Endodermal cell (in vitro differentiated cells): ENCODE data around the gene EEPD1. TPM values are rescaled to one million over a fixed set of nuclear protein-coding genes. Genes with fewer than 3 reads are reported as not detected.
"Not testable (repeated sequence)": the region's sequence is repeated elsewhere in the genome, so short reads cannot be mapped to it uniquely, and the experiment has no call there.

Experiments
- DNase-seq: peaks from one replicate; pipeline ENCODE4 v3.0.0-alpha.2; 2017
- H3K27ac ChIP-seq: 2 replicates; pipeline ENCODE4 v1.5.1; 2013; ENCODE audit warnings: mild to moderate bottlenecking, low read depth, low read length, moderate library complexity
- H3K27me3 ChIP-seq: 2 replicates; pipeline ENCODE4 v1.6.1; 2013; ENCODE audit warnings: mild to moderate bottlenecking, low read length, moderate library complexity; ENCODE audit not compliant: insufficient read depth, control insufficient read depth, poor library complexity, severe bottlenecking
- H3K36me3 ChIP-seq: 2 replicates; pipeline ENCODE4 v1.7.0; 2013; ENCODE audit warnings: mild to moderate bottlenecking, low read length, moderate library complexity; ENCODE audit not compliant: control insufficient read depth, insufficient read depth
- H3K4me1 ChIP-seq: one replicate; pipeline ENCODE4 v1.7.0; 2013; ENCODE audit warnings: low read length; ENCODE audit not compliant: control insufficient read depth, insufficient read depth
- H3K4me3 ChIP-seq: 2 replicates; pipeline ENCODE4 v1.5.1; 2013; ENCODE audit warnings: mild to moderate bottlenecking, low read length, moderate library complexity
- H3K9ac ChIP-seq: 2 replicates; pipeline ENCODE4 v1.6.1; 2013; ENCODE audit warnings: mild to moderate bottlenecking, low read length, moderate library complexity; ENCODE audit not compliant: poor library complexity, severe bottlenecking; ENCODE audit errors: extremely low read depth
- H3K9me3 ChIP-seq: 2 replicates; pipeline ENCODE4 v1.6.1; 2013; ENCODE audit warnings: mild to moderate bottlenecking, low read length, moderate library complexity; ENCODE audit not compliant: control insufficient read depth
- H3K27ac Mint-ChIP-seq: 2 replicates; pipeline ENCODE4 v1.8.0; 2020; ENCODE audit warnings: mixed read lengths
- H3K27me3 Mint-ChIP-seq: 2 replicates; pipeline ENCODE4 v1.8.0; 2021; ENCODE audit warnings: mild to moderate bottlenecking, mixed read lengths; ENCODE audit not compliant: insufficient read depth
- H3K36me3 Mint-ChIP-seq: 2 replicates; pipeline ENCODE4 v1.8.0; 2020; ENCODE audit warnings: low read depth, mixed read lengths
- H3K4me1 Mint-ChIP-seq: 2 replicates; pipeline ENCODE4 v1.8.0; 2020; ENCODE audit warnings: mixed read lengths
- H3K4me3 Mint-ChIP-seq: 2 replicates; pipeline ENCODE4 v1.8.0; 2020; ENCODE audit warnings: mild to moderate bottlenecking, moderate library complexity, mixed read lengths
- H3K9me3 Mint-ChIP-seq: 2 replicates; pipeline ENCODE4 v1.8.0; 2020; ENCODE audit warnings: mild to moderate bottlenecking, mixed read lengths
- WGBS, 2 experiments: methylation state at CpG; one replicate each; pipeline versions ENCODE4 v1.1.5 to v1.1.7; 2013; ENCODE audit warnings: missing lambda C conversion rate in 2 of 2, mixed read lengths in 1 of 2; ENCODE audit not compliant: insufficient coverage in 1 of 2, insufficient read length in 1 of 2; 5-methylcytosine and 5-hydroxymethylcytosine counted together
- total RNA-seq, 2 donors: library from RNA; stranded (reverse); fragmentation: NEBNext Ultra II Directional in 1 of 2; extraction: Animal tissue kit (Norgen Biotek cat#: 25700) in 1 of 2; gene quantifications; 2 replicates in 1 of 2; 3 replicates in 1 of 2; pipeline ENCODE4 v1.2.1, GENCODE V29; 2021
- TF ChIP-seq, protein P1 (sequence below): fragments of 200-600 bp; sonication (generic); conservative IDR thresholded peaks from 2 replicates; pipeline ENCODE4 v1.5.0; 2021; ENCODE audit warnings: antibody characterized with exemption, mild to moderate bottlenecking

The EEPD1 gene
- total RNA-seq, 2 donors from 2014 or later = 9.7 to 11.4 TPM

DNA sequence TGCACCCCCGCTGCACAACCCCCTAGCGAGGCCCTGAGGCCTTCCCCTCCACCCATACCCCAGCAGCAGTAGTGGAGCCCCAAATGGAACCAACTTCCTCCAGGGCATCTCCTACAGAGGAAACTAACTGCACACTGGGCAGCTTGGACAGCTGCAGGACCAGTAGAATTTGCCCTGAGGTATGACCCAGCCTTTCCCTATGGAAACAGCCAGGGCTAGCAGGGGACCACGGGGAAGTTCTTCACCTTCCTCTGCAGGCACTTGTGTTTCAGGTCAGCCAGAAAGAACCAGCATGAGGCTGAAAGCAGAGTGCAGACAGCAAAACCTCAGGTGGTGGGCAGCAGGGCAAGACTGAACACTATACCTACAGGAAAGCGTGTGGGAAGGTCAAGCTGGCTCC is 5.7 kb upstream of the EEPD1 start:
- Mint-ChIP-seq H3K27ac (no peak overlapping the region), H3K36me3 (no peaks in the 10 kb centered on the region), H3K27me3 (peaks cover 2% of the 10 kb centered on the region), H3K4me3 (no peak overlapping the region), H3K4me1 (peaks cover 6% of the 10 kb centered on the region), H3K9me3 (peaks cover 4% of the 10 kb centered on the region)
- no peak for DNase-seq
- Histone ChIP-seq H3K9ac (no peak overlapping the region), H3K27ac (no peak overlapping the region), H3K4me1 (no peaks in the 10 kb centered on the region), H3K4me3 (no peak overlapping the region), H3K27me3 (no peaks in the 10 kb centered on the region), H3K9me3 (peaks cover 5% of the 10 kb centered on the region), H3K36me3 (no peaks in the 10 kb centered on the region)
- TF ChIP-seq, protein P1, sequence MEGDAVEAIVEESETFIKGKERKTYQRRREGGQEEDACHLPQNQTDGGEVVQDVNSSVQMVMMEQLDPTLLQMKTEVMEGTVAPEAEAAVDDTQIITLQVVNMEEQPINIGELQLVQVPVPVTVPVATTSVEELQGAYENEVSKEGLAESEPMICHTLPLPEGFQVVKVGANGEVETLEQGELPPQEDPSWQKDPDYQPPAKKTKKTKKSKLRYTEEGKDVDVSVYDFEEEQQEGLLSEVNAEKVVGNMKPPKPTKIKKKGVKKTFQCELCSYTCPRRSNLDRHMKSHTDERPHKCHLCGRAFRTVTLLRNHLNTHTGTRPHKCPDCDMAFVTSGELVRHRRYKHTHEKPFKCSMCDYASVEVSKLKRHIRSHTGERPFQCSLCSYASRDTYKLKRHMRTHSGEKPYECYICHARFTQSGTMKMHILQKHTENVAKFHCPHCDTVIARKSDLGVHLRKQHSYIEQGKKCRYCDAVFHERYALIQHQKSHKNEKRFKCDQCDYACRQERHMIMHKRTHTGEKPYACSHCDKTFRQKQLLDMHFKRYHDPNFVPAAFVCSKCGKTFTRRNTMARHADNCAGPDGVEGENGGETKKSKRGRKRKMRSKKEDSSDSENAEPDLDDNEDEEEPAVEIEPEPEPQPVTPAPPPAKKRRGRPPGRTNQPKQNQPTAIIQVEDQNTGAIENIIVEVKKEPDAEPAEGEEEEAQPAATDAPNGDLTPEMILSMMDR = no peak
- 90 to 91% methylated on average over 3 to 4 of the region's 4 CpGs for WGBS, 2 experiments

DNA sequence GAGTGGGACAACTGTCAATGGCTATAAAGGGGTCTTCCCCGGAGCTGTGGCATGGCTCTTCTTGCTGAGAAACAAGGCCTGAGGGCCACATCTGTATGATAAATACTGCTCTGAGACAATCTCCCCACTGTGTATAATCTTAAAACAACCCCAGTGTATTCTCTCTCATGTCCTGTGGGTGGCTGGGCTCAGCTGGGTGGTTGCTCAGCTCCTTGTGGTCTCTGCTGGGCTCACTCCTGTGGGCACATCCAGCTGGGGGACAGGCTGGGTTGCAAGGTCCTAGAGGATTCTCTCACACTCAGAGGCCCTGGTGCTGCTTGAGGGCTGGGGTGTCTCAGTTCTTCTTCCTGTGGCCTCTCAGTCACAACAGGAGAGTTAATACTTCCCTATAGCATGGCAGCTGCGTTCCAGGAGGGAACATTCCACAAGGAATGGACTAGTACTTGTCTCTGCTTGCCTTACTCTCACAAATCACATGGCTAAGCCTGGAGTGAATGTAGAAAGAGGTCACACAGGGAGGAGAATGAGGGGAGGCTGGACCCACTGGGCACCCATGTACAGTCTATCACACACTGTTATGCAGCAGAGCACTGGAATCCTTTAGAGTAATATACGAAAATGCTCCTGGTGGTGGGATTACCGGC is 4.5 kb upstream of the EEPD1 start:
- no peak overlapping the region for H3K4me3 ChIP-seq
- no peaks in the 10 kb centered on the region for H3K27me3 ChIP-seq
- WGBS, 2 experiments = 86 to 93% methylated on average over 2 to 4 of the region's 4 CpGs
- no peaks in the 10 kb centered on the region for H3K4me1 ChIP-seq
- H3K4me1 Mint-ChIP-seq = peaks cover 7% of the 10 kb centered on the region
- no peak overlapping the region for H3K4me3 Mint-ChIP-seq
- H3K9ac ChIP-seq = no peak overlapping the region
- H3K36me3 ChIP-seq = no peaks in the 10 kb centered on the region
- peaks cover 5% of the 10 kb centered on the region for H3K9me3 ChIP-seq
- peaks cover 2% of the 10 kb centered on the region for H3K27me3 Mint-ChIP-seq
- TF ChIP-seq, protein P1 = no peak
- H3K27ac ChIP-seq = no peak overlapping the region
- no peak for DNase-seq
- no peaks in the 10 kb centered on the region for H3K36me3 Mint-ChIP-seq
- H3K27ac Mint-ChIP-seq = no peak overlapping the region
- H3K9me3 Mint-ChIP-seq = peaks cover 4% of the 10 kb centered on the region

DNA sequence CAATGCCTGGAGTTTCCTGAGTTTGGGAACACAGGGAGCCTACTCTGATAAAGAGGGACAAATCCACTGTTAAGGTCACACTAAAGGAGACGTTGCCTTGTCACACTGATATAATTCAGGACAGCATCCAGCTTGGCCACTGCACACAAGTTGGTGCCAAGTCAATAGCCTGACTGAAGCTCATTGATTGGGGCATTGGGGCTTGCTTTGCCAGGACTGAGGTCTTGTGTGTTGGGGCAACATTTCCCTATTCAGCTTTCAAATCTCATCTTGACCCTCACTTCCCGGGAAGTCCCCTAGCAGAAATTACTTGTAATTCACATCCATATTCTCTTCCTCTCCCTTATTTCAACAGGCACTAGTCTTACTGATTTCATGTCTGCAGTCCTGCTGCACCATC is 3.8 kb upstream of the EEPD1 start:
- WGBS, 2 experiments = no CpG with 5 or more reads among the region's 2 CpGs
- not testable (repeated sequence) for H3K4me1 ChIP-seq, H3K4me3 ChIP-seq

More for the DNA sequence above, 3.8 kb upstream of the EEPD1 start:
- H3K9ac ChIP-seq, H3K27ac ChIP-seq, H3K9me3 Mint-ChIP-seq, H3K27me3 Mint-ChIP-seq, H3K36me3 Mint-ChIP-seq, H3K27ac Mint-ChIP-seq, H3K36me3 ChIP-seq, H3K9me3 ChIP-seq, H3K4me3 Mint-ChIP-seq, H3K27me3 ChIP-seq, DNase-seq: not testable (repeated sequence)
- H3K4me1 Mint-ChIP-seq = peaks cover 13% of the 10 kb centered on the region
